Tibial nerve (tissue), 3 donors: ENCODE data around the gene ARRB1.

Experiments used
- POLR2A ChIP-seq, 2 donors: fragments of 450-650 bp; IDR thresholded peaks; one replicate each; pipeline ENCODE4 v1.6.1; 2017; ENCODE audit warnings: antibody characterized with exemption in 2 of 2, mild to moderate bottlenecking in 2 of 2, moderate library complexity in 2 of 2
- TF ChIP-seq, protein P1 (sequence below), 5 experiments: fragments of 200-600 bp in 3 of 5; fragments of 450-650 bp in 2 of 5; sonication (generic) in 3 of 5; IDR thresholded peaks; one replicate each; pipeline ENCODE4 v1.5.1; 2016 to 2019; ENCODE audit warnings: antibody characterized with exemption in 5 of 5, mild to moderate bottlenecking in 3 of 5, moderate library complexity in 2 of 5

DNA sequence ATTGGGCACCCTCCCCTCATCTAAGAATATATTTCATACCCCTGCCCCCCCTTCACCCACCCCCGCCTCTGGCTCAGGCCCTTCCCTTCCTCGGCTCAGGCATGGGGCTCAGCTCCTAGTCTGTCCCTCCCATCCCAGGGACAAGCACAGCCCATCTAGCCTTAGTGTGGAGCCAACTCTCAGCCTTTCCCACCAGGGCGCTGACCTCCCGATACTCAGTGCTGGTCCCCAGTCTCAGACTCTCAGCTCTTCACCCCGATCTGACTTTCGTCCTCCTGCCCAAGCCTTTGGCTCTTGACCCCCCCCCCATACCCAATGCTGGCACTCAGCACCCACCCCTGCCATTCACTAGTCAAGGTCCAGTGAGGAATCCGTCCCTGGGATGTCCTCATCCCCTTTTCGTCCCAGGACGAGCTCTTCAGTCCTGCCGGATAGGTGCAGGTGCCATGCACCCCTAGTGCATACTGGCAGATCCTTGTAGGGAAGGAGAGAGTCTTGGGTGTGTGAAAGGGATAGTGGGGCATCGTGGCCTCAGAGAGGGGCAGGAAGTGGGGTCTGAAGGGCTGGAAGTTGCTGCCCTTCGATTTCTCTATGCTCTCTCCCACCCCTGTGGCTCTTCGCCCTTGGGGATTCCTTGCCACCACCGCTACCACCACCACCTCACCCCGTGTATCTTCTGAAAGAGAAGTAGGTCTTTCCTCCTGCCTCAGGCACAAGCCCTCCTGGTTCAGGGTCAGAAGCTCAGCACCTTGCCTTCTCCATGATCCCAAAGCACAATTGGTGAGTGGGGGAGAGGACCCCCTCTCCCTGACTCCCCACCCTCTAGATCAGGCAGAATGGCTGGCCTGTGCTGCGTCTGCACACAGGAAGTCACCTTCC is 108.5 kb downstream of the ARRB1 start:
- TF ChIP-seq, protein P1, sequence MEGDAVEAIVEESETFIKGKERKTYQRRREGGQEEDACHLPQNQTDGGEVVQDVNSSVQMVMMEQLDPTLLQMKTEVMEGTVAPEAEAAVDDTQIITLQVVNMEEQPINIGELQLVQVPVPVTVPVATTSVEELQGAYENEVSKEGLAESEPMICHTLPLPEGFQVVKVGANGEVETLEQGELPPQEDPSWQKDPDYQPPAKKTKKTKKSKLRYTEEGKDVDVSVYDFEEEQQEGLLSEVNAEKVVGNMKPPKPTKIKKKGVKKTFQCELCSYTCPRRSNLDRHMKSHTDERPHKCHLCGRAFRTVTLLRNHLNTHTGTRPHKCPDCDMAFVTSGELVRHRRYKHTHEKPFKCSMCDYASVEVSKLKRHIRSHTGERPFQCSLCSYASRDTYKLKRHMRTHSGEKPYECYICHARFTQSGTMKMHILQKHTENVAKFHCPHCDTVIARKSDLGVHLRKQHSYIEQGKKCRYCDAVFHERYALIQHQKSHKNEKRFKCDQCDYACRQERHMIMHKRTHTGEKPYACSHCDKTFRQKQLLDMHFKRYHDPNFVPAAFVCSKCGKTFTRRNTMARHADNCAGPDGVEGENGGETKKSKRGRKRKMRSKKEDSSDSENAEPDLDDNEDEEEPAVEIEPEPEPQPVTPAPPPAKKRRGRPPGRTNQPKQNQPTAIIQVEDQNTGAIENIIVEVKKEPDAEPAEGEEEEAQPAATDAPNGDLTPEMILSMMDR (IDR thresholded peaks at IDR 0.05), result no peak
- no peak for TF ChIP-seq POLR2A (IDR thresholded peaks at IDR 0.05)
